Mesenchymal stem cell (in vitro differentiated cells and primary cell): Measurements from ENCODE around the gene ENHO. TPM values are rescaled to one million over a fixed set of nuclear protein-coding genes. Genes with fewer than 3 reads are reported as not detected.
A peak's percentile ranks its signal among the peaks of the same experiment; 100 is the strongest.

ENCODE experiments used
- DNase-seq: peaks from one replicate; pipeline ENCODE4 v3.0.0-alpha.2; 2013
- H2AFZ ChIP-seq: one replicate; pipeline ENCODE4 v1.6.1; 2013; ENCODE audit warnings: low read depth, mild to moderate bottlenecking, control low read depth, inconsistent platforms, low read length, moderate library complexity
- H2AK5ac ChIP-seq: 2 replicates; pipeline ENCODE4 v1.6.1; 2013; ENCODE audit warnings: low read length, moderate library complexity, mild to moderate bottlenecking, inconsistent platforms; ENCODE audit not compliant: severe bottlenecking
- H2BK120ac ChIP-seq: one replicate; pipeline ENCODE4 v1.6.1; 2013; ENCODE audit warnings: low read depth, mild to moderate bottlenecking, inconsistent platforms, low read length, moderate library complexity
- H2BK12ac ChIP-seq, 2 experiments: one replicate each; pipeline ENCODE4 v1.6.1; 2013; ENCODE audit warnings: inconsistent platforms in 2 of 2, low read length in 2 of 2, mild to moderate bottlenecking in 2 of 2, moderate library complexity in 2 of 2, control low read depth in 1 of 2
- H2BK15ac ChIP-seq: one replicate; pipeline ENCODE4 v1.6.1; 2013; ENCODE audit warnings: mild to moderate bottlenecking, low read depth, inconsistent platforms; ENCODE audit not compliant: poor library complexity, severe bottlenecking
- H2BK5ac ChIP-seq: 2 replicates; pipeline ENCODE4 v1.6.1; 2013; ENCODE audit warnings: low read depth, mild to moderate bottlenecking, low read length, control low read depth, inconsistent platforms; ENCODE audit not compliant: poor library complexity, severe bottlenecking
- H3K14ac ChIP-seq, 2 experiments: one replicate each; pipeline ENCODE4 v1.6.1; 2013; ENCODE audit warnings: inconsistent platforms in 2 of 2, low read length in 2 of 2, control low read depth in 1 of 2, mild to moderate bottlenecking in 1 of 2, moderate library complexity in 1 of 2
- H3K18ac ChIP-seq, 2 experiments: one replicate each; pipeline ENCODE4 v1.6.1; 2013; ENCODE audit warnings: inconsistent platforms in 2 of 2, low read length in 2 of 2, control low read depth in 1 of 2, low read depth in 1 of 2, mild to moderate bottlenecking in 1 of 2
- H3K23ac ChIP-seq, 2 experiments: one replicate each; pipeline ENCODE4 v1.6.1; 2013; ENCODE audit warnings: inconsistent platforms in 2 of 2, low read length in 2 of 2, mild to moderate bottlenecking in 2 of 2, moderate library complexity in 2 of 2, control low read depth in 1 of 2
- H3K27ac ChIP-seq: 2 replicates; pipeline ENCODE4 v1.5.1; 2013; ENCODE audit warnings: mild to moderate bottlenecking, moderate library complexity, low read length, control low read depth, inconsistent platforms; ENCODE audit not compliant: poor library complexity, severe bottlenecking
- H3K27me3 ChIP-seq, 2 experiments: 2 replicates each; pipeline versions ENCODE4 v1.6.1 to v1.7.0; 2013; ENCODE audit warnings: low read length in 2 of 2, mild to moderate bottlenecking in 2 of 2, moderate library complexity in 2 of 2, control low read depth in 1 of 2, inconsistent platforms in 1 of 2; ENCODE audit not compliant: control insufficient read depth in 1 of 2, insufficient read depth in 1 of 2
- H3K36me3 ChIP-seq, 2 experiments: 2 replicates each; pipeline versions ENCODE4 v1.6.1 to v1.7.0; 2013; ENCODE audit warnings: low read length in 2 of 2, control low read depth in 1 of 2, inconsistent platforms in 1 of 2, low read depth in 1 of 2, mild to moderate bottlenecking in 1 of 2; ENCODE audit not compliant: insufficient read depth in 2 of 2, control insufficient read depth in 1 of 2
- H3K4ac ChIP-seq, 2 experiments: one replicate each; pipeline ENCODE4 v1.6.1; 2013; ENCODE audit warnings: inconsistent platforms in 2 of 2, low read length in 2 of 2, mild to moderate bottlenecking in 2 of 2, moderate library complexity in 2 of 2, control low read depth in 1 of 2, low read depth in 1 of 2
- H3K4me1 ChIP-seq: 2 replicates; pipeline ENCODE4 v1.6.1; 2013; ENCODE audit warnings: low read depth, low read length, control low read depth; ENCODE audit not compliant: control insufficient read depth, insufficient read depth
- H3K4me2 ChIP-seq: 2 replicates; pipeline ENCODE4 v1.6.1; 2013; ENCODE audit warnings: low read length, mild to moderate bottlenecking, inconsistent platforms; ENCODE audit not compliant: poor library complexity, severe bottlenecking
- H3K4me3 ChIP-seq, 2 experiments: 2 replicates each; pipeline versions ENCODE4 v1.5.1 to v1.7.0; 2013; ENCODE audit warnings: low read length in 2 of 2, mild to moderate bottlenecking in 2 of 2, control low read depth in 1 of 2, low read depth in 1 of 2; ENCODE audit not compliant: insufficient read depth in 1 of 2
- H3K79me1 ChIP-seq: replicated peaks from 2 replicates; pipeline ENCODE4 v1.6.1; 2013; ENCODE audit warnings: mild to moderate bottlenecking, control low read depth, low read length, inconsistent platforms; ENCODE audit not compliant: poor library complexity, severe bottlenecking
- H3K9ac ChIP-seq: 2 replicates; pipeline ENCODE4 v1.7.0; 2013; ENCODE audit warnings: mild to moderate bottlenecking, low read length, moderate library complexity
- H3K9me3 ChIP-seq: 2 replicates; pipeline ENCODE4 v1.7.0; 2013; ENCODE audit warnings: mild to moderate bottlenecking, low read length; ENCODE audit not compliant: control insufficient read depth
- H4K8ac ChIP-seq: one replicate; pipeline ENCODE4 v1.6.1; 2013; ENCODE audit warnings: inconsistent platforms, mild to moderate bottlenecking, low read length, moderate library complexity
- H4K91ac ChIP-seq: one replicate; pipeline ENCODE4 v1.6.1; 2013; ENCODE audit warnings: mild to moderate bottlenecking, low read length, inconsistent platforms
- WGBS: methylation state at CpG from one replicate; pipeline ENCODE4 v1.1.7; 2013; ENCODE audit warnings: mixed read lengths; 5-methylcytosine and 5-hydroxymethylcytosine counted together
- polyA plus RNA-seq, 2 experiments: library from polyadenylated mRNA; stranded (reverse); fragments of 200-250 nt; gene quantifications; one replicate each; pipeline ENCODE4 v1.2.3, GENCODE V29; 2013

The ENHO gene
- polyA plus RNA-seq (2013, experiment 1 of 2) = 0.43 TPM
- polyA plus RNA-seq (2013, experiment 2 of 2) = 0.37 TPM

DNA sequence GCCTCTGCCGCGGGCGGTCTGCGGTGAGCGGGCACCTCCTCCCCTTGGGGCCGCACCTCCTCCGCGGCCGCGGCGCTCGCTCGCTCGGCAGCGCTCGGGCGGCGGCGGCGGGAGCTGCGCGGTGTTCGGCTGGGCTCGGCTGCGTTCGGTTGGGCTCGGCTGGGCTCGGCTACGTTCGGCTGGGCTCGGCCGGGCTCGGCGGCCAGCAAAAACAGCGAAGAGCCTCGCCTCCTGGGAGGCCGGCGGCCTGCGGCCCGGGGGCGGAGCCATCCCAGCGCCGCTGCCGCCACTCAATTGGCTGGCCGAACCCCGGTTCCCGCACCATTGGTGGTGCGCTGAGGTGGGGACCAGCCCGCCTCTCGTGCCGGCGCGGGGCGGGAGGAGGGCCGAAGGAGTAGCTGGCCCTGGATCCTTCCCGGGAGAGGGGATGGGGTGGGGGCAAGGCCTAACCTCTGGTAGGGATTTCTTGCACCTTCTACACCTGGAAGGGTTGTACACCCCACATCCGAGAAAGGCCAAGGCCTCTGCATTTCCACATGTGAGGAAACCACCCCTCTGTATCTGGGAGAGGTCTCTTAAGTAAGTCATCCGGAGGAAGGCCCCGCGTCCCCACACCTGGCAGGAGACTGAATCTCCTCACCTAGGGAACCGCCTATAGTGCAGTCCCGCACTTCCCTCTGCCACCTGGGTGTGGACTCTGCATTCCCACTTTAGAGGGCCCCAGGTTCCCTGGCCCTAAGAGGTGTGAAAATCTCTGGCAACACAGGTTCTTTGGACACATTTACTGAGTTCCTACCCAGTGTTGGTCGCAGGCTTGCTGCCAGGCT lies at the start of gene ENHO:
Gene ENHO, minus strand, starts transcription at position 20 of the 827 bp plus-strand sequence. CDS start 1,295 bp downstream, outside the sequence.
- Histone ChIP-seq H3K27me3 (peaks cover 63% of the 10 kb centered on the region in 2 experiments), H2AFZ (peak within 1 kb of the TSS; percentile 34), H3K4me3 (peak within 1 kb of the TSS; percentile 45 to 74), H3K36me3 (no peaks in the 10 kb centered on the region), H2BK120ac (no peak within 1 kb of the TSS), H3K9ac (peak within 1 kb of the TSS; percentile 68), H3K4me2 (peak within 1 kb of the TSS; percentile 78), H3K18ac (no peak within 1 kb of the TSS), H3K4me1 (peaks cover 10% of the 10 kb centered on the region), H3K23ac (no peak within 1 kb of the TSS), H2BK15ac (peak within 1 kb of the TSS; percentile 15), H3K79me1 (no peaks in the 10 kb centered on the region), H2AK5ac (no peak within 1 kb of the TSS), H2BK12ac (no peak within 1 kb of the TSS), H4K91ac (no peak within 1 kb of the TSS), H3K27ac (no peak within 1 kb of the TSS), H3K4ac (no peak within 1 kb of the TSS), H2BK5ac (no peak within 1 kb of the TSS), H3K14ac (no peak within 1 kb of the TSS), H4K8ac (no peak within 1 kb of the TSS), H3K9me3 (no peaks in the 10 kb centered on the region)
- DNase-seq = peak; percentile 83
- 7% methylated on average over 57 of the region's 63 CpGs for WGBS

- Histone ChIP-seq H4K91ac (no peak overlapping the region), H3K4ac (no peak overlapping the region), H3K14ac (no peak overlapping the region), H3K9ac (no peak overlapping the region), H3K23ac (no peak overlapping the region), H4K8ac (no peak overlapping the region), H2BK120ac (no peak overlapping the region), H3K4me2 (no peak overlapping the region), H2AK5ac (no peak overlapping the region), H3K9me3 (no peaks in the 10 kb centered on the region), H3K18ac (no peak overlapping the region), H2AFZ (no peak overlapping the region), H2BK12ac (no peak overlapping the region), H3K27ac (no peak overlapping the region), H3K27me3 (peaks cover 49 to 96% of the 10 kb centered on the region in 2 experiments), H2BK15ac (no peak overlapping the region), H2BK5ac (no peak overlapping the region), H3K4me3 (no peak overlapping the region), H3K36me3 (no peaks in the 10 kb centered on the region), H3K4me1 (no peaks in the 10 kb centered on the region), H3K79me1 (no peaks in the 10 kb centered on the region)
- DNase-seq = no peak
Observed at GRCh38 chr9:34572092-34572491, 49.3 kb upstream of the ENHO start.

DNA sequence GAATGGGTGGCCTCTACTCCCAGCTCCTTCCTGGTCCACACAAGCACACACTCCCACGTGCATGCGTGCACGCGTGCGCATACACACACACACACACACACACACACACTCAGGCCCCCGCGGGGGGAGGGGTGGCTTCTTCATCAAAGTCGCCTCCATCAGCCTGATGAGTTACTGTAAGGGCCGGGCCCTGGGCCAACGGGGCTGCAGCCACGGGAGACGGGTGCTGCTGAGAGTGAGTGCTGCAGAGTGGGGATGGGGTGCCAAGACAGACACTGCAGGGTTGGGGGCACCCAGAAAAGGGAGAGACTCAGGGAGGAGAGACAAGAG lies 48.7 kb upstream of the ENHO start:
- Histone ChIP-seq H3K4me2 (no peak overlapping the region), H3K79me1 (no peaks in the 10 kb centered on the region), H3K9me3 (no peaks in the 10 kb centered on the region), H2AK5ac (no peak overlapping the region), H3K4ac (no peak overlapping the region), H3K27me3 (peaks cover 49 to 96% of the 10 kb centered on the region in 2 experiments), H2BK5ac (no peak overlapping the region), H3K36me3 (no peaks in the 10 kb centered on the region), H4K8ac (no peak overlapping the region), H3K4me3 (no peak overlapping the region), H4K91ac (no peak overlapping the region), H2BK12ac (no peak overlapping the region), H3K14ac (peak overlapping the region in 1 of 2 experiments; percentile 75), H3K9ac (no peak overlapping the region), H2BK15ac (no peak overlapping the region), H2BK120ac (no peak overlapping the region), H3K23ac (no peak overlapping the region), H3K4me1 (no peaks in the 10 kb centered on the region), H2AFZ (no peak overlapping the region), H3K18ac (no peak overlapping the region), H3K27ac (no peak overlapping the region)
- DNase-seq = no peak
- 70% methylated on average over 7 of the region's 12 CpGs for WGBS

- Histone ChIP-seq H2BK120ac (no peak overlapping the region), H3K14ac (peak overlapping the region in 1 of 2 experiments; percentile 75), H3K27ac (no peak overlapping the region), H3K36me3 (no peaks in the 10 kb centered on the region), H2AFZ (no peak overlapping the region), H4K91ac (no peak overlapping the region), H4K8ac (no peak overlapping the region), H3K4ac (no peak overlapping the region), H3K4me1 (no peaks in the 10 kb centered on the region), H2BK15ac (no peak overlapping the region), H3K18ac (no peak overlapping the region), H2AK5ac (no peak overlapping the region), H3K27me3 (peaks cover 47 to 96% of the 10 kb centered on the region in 2 experiments), H2BK12ac (no peak overlapping the region), H3K4me2 (no peak overlapping the region), H3K23ac (no peak overlapping the region), H3K9me3 (no peaks in the 10 kb centered on the region), H3K4me3 (peak overlapping the region in 1 of 2 experiments; percentile 16), H3K9ac (peak overlapping the region; percentile 25), H3K79me1 (no peaks in the 10 kb centered on the region), H2BK5ac (no peak overlapping the region)
- WGBS = 69% methylated on average over 3 of the region's 7 CpGs
- no peak for DNase-seq
Observed at GRCh38 chr9:34570809-34571480, 48.2 kb upstream of the ENHO start.
